Cardiac muscle cell (in vitro differentiated cells and primary cell): Measurements from ENCODE around the gene SDC4. TPM values are rescaled to one million over a fixed set of nuclear protein-coding genes. Genes with fewer than 3 reads are reported as not detected.

Source experiments
- DNase-seq, 2 donors: peaks; one replicate each; pipeline versions ENCODE4 v3.0.0 to v3.0.0-alpha.2; 2010 to 2017; ENCODE audit warnings: low read depth in 1 of 2, low spot score in 1 of 2
- H3K27ac ChIP-seq: fragments of 200-600 bp; sonication (generic); 2 replicates; pipeline ENCODE4 v1.5.1; 2016
- H3K27me3 ChIP-seq: fragments of 200-600 bp; sonication (generic); 2 replicates; pipeline ENCODE4 v1.6.0; 2016; ENCODE audit warnings: control low read depth
- H3K36me3 ChIP-seq: fragments of 200-600 bp; sonication (generic); 2 replicates; pipeline ENCODE4 v1.5.1; 2016; ENCODE audit warnings: control low read depth
- H3K4me1 ChIP-seq: fragments of 200-600 bp; sonication (generic); 2 replicates; pipeline ENCODE4 v1.8.1; 2017; ENCODE audit warnings: low read depth, mild to moderate bottlenecking, mixed run types
- H3K4me3 ChIP-seq: fragments of 200-600 bp; sonication (generic); 2 replicates; pipeline ENCODE4 v1.5.1; 2016; ENCODE audit warnings: mild to moderate bottlenecking
- H3K9me3 ChIP-seq: fragments of 200-600 bp; sonication (generic); 2 replicates; pipeline ENCODE4 v1.5.1; 2017; ENCODE audit warnings: low read depth, mild to moderate bottlenecking, control low read depth
- polyA plus RNA-seq: library from polyadenylated mRNA; unstranded; fragments of >200 nt; fragmentation: Nextera tagmentation; extraction: Ambion mirVana; gene quantifications from 2 replicates; pipeline ENCODE4 v1.2.1, GENCODE V29; 2016
- total RNA-seq: library from RNA; depleted of rRNA; stranded (reverse); fragments of >200 nt; gene quantifications from 2 replicates; pipeline ENCODE4 v1.2.3, GENCODE V29; 2016
- TF ChIP-seq, protein P1 (sequence below): IDR thresholded peaks from 2 replicates; pipeline ENCODE4 v1.5.1; 2012; ENCODE audit warnings: low read depth, mild to moderate bottlenecking, low read length

SDC4 gene
- total and polyA plus RNA-seq, 2 experiments from 2014 or later = 35.4 to 55.7 TPM

DNA sequence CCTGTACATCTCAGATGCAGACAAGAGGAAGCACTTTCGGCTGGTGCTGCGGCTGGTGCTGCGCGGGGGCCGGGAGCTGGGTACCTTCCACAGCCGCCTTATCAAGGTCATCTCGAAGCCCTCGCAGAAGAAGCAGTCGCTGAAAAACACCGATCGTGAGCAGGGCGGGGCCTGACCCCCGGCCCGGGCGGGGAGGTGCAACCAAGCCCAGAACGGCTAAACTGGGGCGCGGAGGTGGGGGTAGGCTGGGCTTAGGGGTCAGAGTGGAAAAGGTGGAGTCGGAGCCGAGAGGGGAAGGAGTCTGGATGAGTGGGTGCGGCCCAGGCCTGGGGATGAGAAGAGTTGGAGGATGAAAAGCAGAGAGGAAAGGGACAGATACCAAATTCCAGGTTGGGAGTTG is 36.0 kb downstream of the SDC4 start:
- Histone ChIP-seq H3K27me3 (peaks cover 10% of the 10 kb centered on the region), H3K4me1 (no peaks in the 10 kb centered on the region), H3K27ac (no peak overlapping the region), H3K4me3 (no peak overlapping the region), H3K36me3 (no peaks in the 10 kb centered on the region), H3K9me3 (no peaks in the 10 kb centered on the region)
- no peak for DNase-seq
- TF ChIP-seq, protein P1, sequence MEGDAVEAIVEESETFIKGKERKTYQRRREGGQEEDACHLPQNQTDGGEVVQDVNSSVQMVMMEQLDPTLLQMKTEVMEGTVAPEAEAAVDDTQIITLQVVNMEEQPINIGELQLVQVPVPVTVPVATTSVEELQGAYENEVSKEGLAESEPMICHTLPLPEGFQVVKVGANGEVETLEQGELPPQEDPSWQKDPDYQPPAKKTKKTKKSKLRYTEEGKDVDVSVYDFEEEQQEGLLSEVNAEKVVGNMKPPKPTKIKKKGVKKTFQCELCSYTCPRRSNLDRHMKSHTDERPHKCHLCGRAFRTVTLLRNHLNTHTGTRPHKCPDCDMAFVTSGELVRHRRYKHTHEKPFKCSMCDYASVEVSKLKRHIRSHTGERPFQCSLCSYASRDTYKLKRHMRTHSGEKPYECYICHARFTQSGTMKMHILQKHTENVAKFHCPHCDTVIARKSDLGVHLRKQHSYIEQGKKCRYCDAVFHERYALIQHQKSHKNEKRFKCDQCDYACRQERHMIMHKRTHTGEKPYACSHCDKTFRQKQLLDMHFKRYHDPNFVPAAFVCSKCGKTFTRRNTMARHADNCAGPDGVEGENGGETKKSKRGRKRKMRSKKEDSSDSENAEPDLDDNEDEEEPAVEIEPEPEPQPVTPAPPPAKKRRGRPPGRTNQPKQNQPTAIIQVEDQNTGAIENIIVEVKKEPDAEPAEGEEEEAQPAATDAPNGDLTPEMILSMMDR = no peak

DNA sequence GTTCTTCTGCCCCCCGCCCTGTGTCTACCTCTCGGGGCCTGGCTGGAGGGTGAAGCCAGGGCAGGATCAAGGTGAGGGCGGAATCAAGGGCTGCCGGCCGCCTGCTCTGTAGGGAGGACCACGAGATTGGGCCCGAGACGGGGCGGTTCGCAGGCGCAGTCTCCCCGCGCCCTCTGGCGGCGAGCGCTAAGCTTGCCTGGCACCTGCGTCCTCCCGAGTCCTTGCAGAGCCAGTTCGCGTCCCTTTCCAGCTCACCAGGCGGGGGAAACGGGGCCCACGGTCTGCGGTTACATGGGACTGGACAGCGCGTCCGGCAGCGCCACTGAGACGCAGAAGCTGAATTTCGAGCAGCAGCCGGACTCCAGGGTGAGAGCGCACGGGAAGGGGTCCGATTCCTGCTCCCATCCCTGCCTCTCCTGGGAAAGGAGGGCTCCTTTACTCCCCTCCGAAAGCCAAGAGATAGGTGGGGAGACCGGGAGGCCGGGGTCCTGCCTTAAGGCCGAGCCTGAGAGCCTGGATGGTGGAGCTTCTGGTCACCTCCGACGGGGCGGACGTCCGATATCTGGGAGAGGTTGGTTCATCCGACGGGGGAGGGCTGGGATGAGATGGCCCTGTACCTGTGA is 36.5 kb downstream of the SDC4 start:
- Histone ChIP-seq H3K36me3 (no peaks in the 10 kb centered on the region), H3K27me3 (peaks cover 15% of the 10 kb centered on the region), H3K27ac (no peak overlapping the region), H3K4me1 (no peaks in the 10 kb centered on the region), H3K9me3 (no peaks in the 10 kb centered on the region), H3K4me3 (no peak overlapping the region)
- DNase-seq = peak; percentile 65 to 72
- TF ChIP-seq, protein P1 = peak; percentile 85

DNA sequence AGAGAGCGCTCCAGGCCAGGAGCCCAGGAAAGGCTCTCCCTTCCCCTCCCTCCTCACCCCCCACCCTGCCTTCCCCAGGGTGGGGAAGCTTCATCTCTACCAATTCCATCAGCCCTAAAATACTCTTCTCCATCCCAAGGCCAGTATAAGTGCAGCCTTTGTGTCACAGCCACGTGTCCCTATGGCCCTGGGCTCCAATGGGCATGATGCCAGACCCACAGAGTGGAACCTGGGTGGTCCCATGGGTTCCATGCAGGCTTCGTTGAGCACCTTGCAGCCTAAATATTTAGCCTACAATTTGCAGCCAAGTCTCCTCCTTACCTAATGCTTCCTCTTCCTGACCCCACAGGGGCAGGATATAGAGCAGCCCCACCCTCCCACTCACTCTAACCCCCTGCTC is 39.1 kb downstream of the SDC4 start:
- TF ChIP-seq, protein P1 = no peak
- no peak for DNase-seq
- H3K9me3 ChIP-seq = no peaks in the 10 kb centered on the region
- H3K4me1 ChIP-seq = no peaks in the 10 kb centered on the region
- H3K36me3 ChIP-seq = no peaks in the 10 kb centered on the region
- peaks cover 22% of the 10 kb centered on the region for H3K27me3 ChIP-seq
- no peak overlapping the region for H3K27ac ChIP-seq
- H3K4me3 ChIP-seq = no peak overlapping the region

DNA sequence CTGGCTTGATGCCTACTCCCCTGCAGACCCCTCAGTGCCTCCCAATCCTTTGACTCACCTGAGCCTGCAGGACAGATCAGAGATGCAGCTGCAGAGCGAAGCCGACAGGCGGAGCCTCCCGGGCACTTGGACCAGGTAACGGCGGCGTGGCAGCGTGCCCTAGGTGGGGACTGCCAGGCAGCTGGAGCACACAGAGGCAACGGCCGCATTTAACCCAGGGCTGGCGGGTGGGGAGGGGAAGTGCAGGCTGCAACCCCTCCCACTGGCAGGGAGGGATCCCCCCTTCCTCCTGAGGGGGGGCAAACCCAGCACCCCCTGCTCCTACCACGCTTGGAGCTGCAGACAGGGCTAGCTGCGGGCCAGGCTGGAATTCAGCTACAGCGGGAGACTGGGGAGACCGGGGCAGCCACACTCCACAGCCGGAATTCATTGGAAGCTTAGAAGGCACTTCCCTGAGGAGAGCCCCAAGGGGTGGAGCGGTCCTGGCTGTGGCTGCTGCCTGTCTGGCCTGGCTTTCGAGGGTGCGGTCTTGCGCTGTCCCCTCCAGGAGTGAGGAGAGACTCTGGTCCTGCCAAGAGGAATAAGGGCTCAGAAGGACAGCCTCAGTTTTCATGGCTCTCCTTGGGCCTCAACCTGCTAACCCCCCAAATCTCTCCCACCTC is 40.0 kb downstream of the SDC4 start, which contains the start of gene MATN4:
Gene MATN4, minus strand, starts transcription at position 183 of the 662 bp plus-strand sequence. CDS start 2,717 bp downstream, outside the sequence.
- Histone ChIP-seq H3K4me3 (no peak within 1 kb of the TSS), H3K4me1 (no peaks in the 10 kb centered on the region), H3K27ac (no peak within 1 kb of the TSS), H3K27me3 (peaks cover 22% of the 10 kb centered on the region), H3K9me3 (no peaks in the 10 kb centered on the region), H3K36me3 (no peaks in the 10 kb centered on the region)
- TF ChIP-seq, protein P1 = no peak
- no peak for DNase-seq

DNA sequence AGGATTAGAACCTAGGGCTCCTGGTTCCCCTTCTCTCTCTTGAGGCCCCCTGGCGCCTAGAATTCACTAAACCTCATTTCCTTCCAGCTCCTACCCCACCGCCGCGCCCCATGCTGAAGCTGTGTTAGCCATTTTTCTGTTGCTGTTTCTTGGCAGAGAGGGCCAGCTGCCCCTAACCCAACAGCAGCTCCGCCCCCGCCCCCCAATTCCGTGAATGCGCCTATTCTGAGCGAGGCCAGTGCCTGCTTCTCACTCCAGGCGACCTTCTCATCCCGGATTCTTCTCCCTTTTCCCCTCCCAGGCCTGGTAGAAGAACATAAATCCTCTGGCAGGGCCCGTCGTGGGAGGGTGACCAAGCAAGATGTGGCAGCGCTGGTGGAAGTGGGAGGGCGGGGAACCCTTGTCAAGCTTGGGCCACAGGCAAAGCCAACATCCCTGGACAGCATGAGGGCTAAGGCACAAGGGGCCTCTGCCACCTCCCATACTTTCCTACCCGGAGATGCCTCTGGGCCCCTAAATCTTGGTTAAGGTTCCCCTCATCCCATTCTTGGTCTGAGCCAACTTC is 41.1 kb downstream of the SDC4 start:
- H3K27me3 ChIP-seq = peaks cover 21% of the 10 kb centered on the region
- no peaks in the 10 kb centered on the region for H3K9me3 ChIP-seq
- no peaks in the 10 kb centered on the region for H3K36me3 ChIP-seq
- TF ChIP-seq, protein P1 = no peak
- H3K4me3 ChIP-seq = no peak overlapping the region
- H3K4me1 ChIP-seq = no peaks in the 10 kb centered on the region
- no peak for DNase-seq
- H3K27ac ChIP-seq = no peak overlapping the region
